HCT116 (cell line): Measurements from ENCODE around the gene GFRA3. TPM values are rescaled to one million over a fixed set of nuclear protein-coding genes. Genes with fewer than 3 reads are reported as not detected.

Experiments
- ATAC-seq: fragments of 200-7000 bp; cut with Tn5 transposase; 2 replicates; pipeline ENCODE4 v1.9.1; 2020; ENCODE audit warnings: mild to moderate bottlenecking, moderate library complexity
- BruUV-seq: library from RNA; stranded (reverse); fragments of 400-500 nt; replicated peaks from 2 replicates; lab custom pipeline; 2021; lab: Mats Ljungman, UMichigan
- CTCF ChIA-PET: fragments of 300-600 bp; sonication (Branson Sonifier 250); formaldehyde crosslinking; loops from one replicate; lab custom pipeline; 2021; ENCODE audit warnings: antibody characterized with exemption; lab: Charles Lee
- POLR2A ChIA-PET: fragments of 300-600, 350-600 bp; sonication (Branson Sonifier 250); formaldehyde crosslinking; loops from one replicate; lab custom pipeline; 2021; ENCODE audit warnings: antibody characterized with exemption; lab: Charles Lee
- RAD21 ChIA-PET, 2 experiments: fragments of 300-600 bp; sonication (Branson Sonifier 250); formaldehyde crosslinking; loops; one replicate each; lab custom pipeline; 2023; ENCODE audit warnings: low total read pairs in 2 of 2; ENCODE audit not compliant: uncharacterized antibody in 2 of 2, unreplicated experiment in 2 of 2, low non-redundant PET in 1 of 2; lab: Charles Lee
- DNase-seq: peaks from one replicate; pipeline ENCODE4 v3.0.0-alpha.2; 2010; ENCODE audit warnings: low read depth, low spot score
- H2AFZ ChIP-seq: fragments of 200-600 bp; shearing (Covaris generic), sonication (generic); 2 replicates; pipeline ENCODE4 v1.6.1; 2017; ENCODE audit warnings: low read depth, mixed run types, mixed read lengths, antibody characterized with exemption, low read length; ENCODE audit not compliant: poor library complexity, severe bottlenecking
- H3K27ac ChIP-seq: 2 replicates; pipeline ENCODE4 v1.5.1; 2012; ENCODE audit warnings: low read depth, low read length
- H3K27me3 ChIP-seq: fragments of 200-600 bp; sonication (generic); 2 replicates; pipeline ENCODE4 v1.6.1; 2016; ENCODE audit warnings: mixed run types, low read length, mixed read lengths; ENCODE audit not compliant: insufficient read depth
- H3K36me3 ChIP-seq, 2 experiments: fragments of 200-500 bp in 1 of 2; fragments of 200-600 bp in 1 of 2; sonication (Bioruptor generic) in 1 of 2; sonication (generic) in 1 of 2; 2 replicates each; pipeline versions ENCODE4 v1.5.1 to v1.6.1; 2014 to 2016; ENCODE audit warnings: low read length in 2 of 2, inconsistent platforms in 1 of 2, mixed read lengths in 1 of 2, mixed run types in 1 of 2; ENCODE audit not compliant: insufficient read depth in 2 of 2, control insufficient read depth in 1 of 2
- H3K4me1 ChIP-seq, 2 experiments: fragments of 200-600 bp in 1 of 2; sonication (generic) in 1 of 2; 2 replicates each; pipeline versions ENCODE4 v1.5.1 to v1.6.1; 2012 to 2017; ENCODE audit warnings: low read length in 2 of 2, inconsistent platforms in 1 of 2, mild to moderate bottlenecking in 1 of 2, mixed read lengths in 1 of 2, mixed run types in 1 of 2, moderate library complexity in 1 of 2; ENCODE audit not compliant: insufficient read depth in 2 of 2, control insufficient read depth in 1 of 2
- H3K4me2 ChIP-seq: fragments of 200-600 bp; sonication (generic); 2 replicates; pipeline ENCODE4 v1.6.1; 2017; ENCODE audit warnings: mixed run types, low read length, mixed read lengths
- H3K4me3 ChIP-seq, 2 experiments: fragments of 200-600 bp in 1 of 2; sonication (generic) in 1 of 2; replicated peaks in 1 of 2; 2 replicates each; pipeline ENCODE4 v1.5.1; 2011 to 2016; ENCODE audit warnings: low read length in 2 of 2, control low read depth in 1 of 2, low read depth in 1 of 2, mild to moderate bottlenecking in 1 of 2, mixed read lengths in 1 of 2, mixed run types in 1 of 2
- H3K79me2 ChIP-seq: fragments of 200-600 bp; sonication (generic); 2 replicates; pipeline ENCODE4 v1.6.1; 2017; ENCODE audit warnings: mild to moderate bottlenecking, mixed run types, low read length, moderate library complexity, mixed read lengths; ENCODE audit not compliant: insufficient read depth
- H3K9ac ChIP-seq: fragments of 200-600 bp; sonication (generic); 2 replicates; pipeline ENCODE4 v1.6.1; 2016; ENCODE audit warnings: low read length, mixed read lengths
- H3K9me2 ChIP-seq: fragments of 200-600 bp; sonication (generic), shearing (Covaris generic); 2 replicates; pipeline ENCODE4 v1.6.1; 2017; ENCODE audit warnings: mixed run types, mild to moderate bottlenecking, moderate library complexity; ENCODE audit not compliant: insufficient read depth
- H3K9me3 ChIP-seq, 2 experiments: fragments of 200-500 bp in 1 of 2; fragments of 200-600 bp in 1 of 2; sonication (Bioruptor generic) in 1 of 2; sonication (generic) in 1 of 2; 2 replicates each; pipeline ENCODE4 v1.6.1; 2014 to 2017; ENCODE audit warnings: low read length in 2 of 2, mixed read lengths in 2 of 2, inconsistent platforms in 1 of 2, low read depth in 1 of 2, mild to moderate bottlenecking in 1 of 2, mixed run types in 1 of 2, moderate library complexity in 1 of 2; ENCODE audit not compliant: control insufficient read depth in 1 of 2, insufficient read depth in 1 of 2
- H4K20me1 ChIP-seq: fragments of 200-600 bp; sonication (generic), shearing (Covaris generic); 2 replicates; pipeline ENCODE4 v1.6.1; 2017; ENCODE audit warnings: mixed run types, mild to moderate bottlenecking, moderate library complexity; ENCODE audit not compliant: insufficient read depth
- CBX3 ChIP-seq: IDR thresholded peaks from 2 replicates; pipeline ENCODE4 v1.6.1; 2012; ENCODE audit warnings: low read depth
- EGR1 ChIP-seq: IDR thresholded peaks from 2 replicates; pipeline ENCODE4 v1.6.1; 2012; ENCODE audit warnings: low read depth
- ELF1 ChIP-seq: IDR thresholded peaks from 2 replicates; pipeline ENCODE4 v1.6.1; 2012; ENCODE audit warnings: low read depth, borderline replicate concordance
- EZH2 ChIP-seq: fragments of 200-600 bp; sonication (generic); IDR thresholded peaks from 2 replicates; pipeline ENCODE4 v1.6.1; 2017; ENCODE audit warnings: antibody characterized with exemption, mixed run types
- JUND ChIP-seq: IDR thresholded peaks from 2 replicates; pipeline ENCODE4 v1.6.1; 2012
- SIN3A ChIP-seq: IDR thresholded peaks from 2 replicates; pipeline ENCODE4 v1.6.1; 2012; ENCODE audit warnings: low read depth
- YY1 ChIP-seq: IDR thresholded peaks from 2 replicates; pipeline ENCODE4 v1.6.1; 2011; ENCODE audit warnings: low read length, low read depth, moderate library complexity, mild to moderate bottlenecking; ENCODE audit not compliant: insufficient replicate concordance; ENCODE audit errors: extremely low read depth
- ZFX ChIP-seq: fragments of 450-650 bp; IDR thresholded peaks from 2 replicates; pipeline ENCODE4 v1.6.1; 2017
- intact Hi-C: fragments of 100-400 bp; cut with micrococcal nuclease; formaldehyde crosslinking; loops from 2 replicates; pipeline ENCODE4 v1.10.0; 2022
- total RNA-seq: library from RNA; stranded (reverse); gene quantifications from one replicate; pipeline ENCODE4 v1.2.1, GENCODE V29; 2021; ENCODE audit not compliant: unreplicated experiment
- TF ChIP-seq, protein P1 (sequence below), 3 experiments: fragments of 200-600 bp in 1 of 3; sonication (generic) in 1 of 3; IDR thresholded peaks in 2 of 3; conservative IDR thresholded peaks in 1 of 3; 2 replicates each; pipeline ENCODE4 v1.5.1; 2012 to 2017; ENCODE audit warnings: low read depth in 2 of 3, low read length in 2 of 3, antibody characterized with exemption in 1 of 3, borderline replicate concordance in 1 of 3, control low read depth in 1 of 3, mild to moderate bottlenecking in 1 of 3, mixed read lengths in 1 of 3, mixed run types in 1 of 3, moderate library complexity in 1 of 3; ENCODE audit not compliant: insufficient read depth in 1 of 3
- TF ChIP-seq, protein P2 (sequence below): IDR thresholded peaks from 2 replicates; pipeline ENCODE4 v1.6.1; 2011; ENCODE audit warnings: mild to moderate bottlenecking, low read length, moderate library complexity; ENCODE audit not compliant: insufficient replicate concordance; ENCODE audit errors: extremely low read depth

Gene GFRA3
- total RNA-seq, 1 experiment from 2014 or later: not detected

DNA sequence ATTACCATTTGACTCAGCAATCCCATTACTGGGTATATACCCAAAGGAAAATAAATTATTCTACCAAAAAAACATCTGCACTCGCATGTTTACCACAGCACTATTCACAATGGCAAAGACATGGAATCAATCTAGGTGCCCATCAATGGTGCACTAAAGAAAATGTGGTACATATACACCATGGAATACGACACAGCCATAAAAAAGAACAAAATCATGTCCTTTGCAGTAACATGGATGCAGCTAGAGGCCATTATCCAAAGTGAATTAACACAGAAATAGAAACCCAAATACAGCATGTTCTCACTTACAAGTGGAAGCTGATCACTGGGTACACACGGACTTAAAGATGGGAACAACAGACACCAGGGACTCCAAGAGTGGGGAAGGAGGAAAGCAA is 63.4 kb downstream of the GFRA3 start:
- Histone ChIP-seq H3K9ac (no peak overlapping the region), H3K36me3 (peaks cover 8 to 12% of the 10 kb centered on the region in 2 experiments; a peak in 3 of 4 replicates), H3K4me2 (no peak overlapping the region), H4K20me1 (no peaks in the 10 kb centered on the region), H3K27ac (no peak overlapping the region), H3K4me3 (no peak overlapping the region), H3K4me1 (peaks cover 0 to 15% of the 10 kb centered on the region in 2 experiments; a peak in 2 of 4 replicates), H3K79me2 (peaks cover 67% of the 10 kb centered on the region), H3K27me3 (no peaks in the 10 kb centered on the region), H2AFZ (no peak overlapping the region), H3K9me3 (no peaks in the 10 kb centered on the region), H3K9me2 (no peaks in the 10 kb centered on the region)
- POLR2A ChIA-PET: no interaction called here
- TF ChIP-seq EGR1 (no peak), JUND (no peak), SIN3A (no peak), ELF1 (no peak), EZH2 (no peak), CBX3 (no peak), YY1 (no peak), ZFX (no peak)
- TF ChIP-seq, protein P1, sequence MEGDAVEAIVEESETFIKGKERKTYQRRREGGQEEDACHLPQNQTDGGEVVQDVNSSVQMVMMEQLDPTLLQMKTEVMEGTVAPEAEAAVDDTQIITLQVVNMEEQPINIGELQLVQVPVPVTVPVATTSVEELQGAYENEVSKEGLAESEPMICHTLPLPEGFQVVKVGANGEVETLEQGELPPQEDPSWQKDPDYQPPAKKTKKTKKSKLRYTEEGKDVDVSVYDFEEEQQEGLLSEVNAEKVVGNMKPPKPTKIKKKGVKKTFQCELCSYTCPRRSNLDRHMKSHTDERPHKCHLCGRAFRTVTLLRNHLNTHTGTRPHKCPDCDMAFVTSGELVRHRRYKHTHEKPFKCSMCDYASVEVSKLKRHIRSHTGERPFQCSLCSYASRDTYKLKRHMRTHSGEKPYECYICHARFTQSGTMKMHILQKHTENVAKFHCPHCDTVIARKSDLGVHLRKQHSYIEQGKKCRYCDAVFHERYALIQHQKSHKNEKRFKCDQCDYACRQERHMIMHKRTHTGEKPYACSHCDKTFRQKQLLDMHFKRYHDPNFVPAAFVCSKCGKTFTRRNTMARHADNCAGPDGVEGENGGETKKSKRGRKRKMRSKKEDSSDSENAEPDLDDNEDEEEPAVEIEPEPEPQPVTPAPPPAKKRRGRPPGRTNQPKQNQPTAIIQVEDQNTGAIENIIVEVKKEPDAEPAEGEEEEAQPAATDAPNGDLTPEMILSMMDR (IDR thresholded peaks at IDR 0.05 in 2 of 3, conservative IDR thresholded peaks at IDR 0.05 in 1 of 3; ENCODE audit: borderline replicate concordance in 1 of 3, insufficient read depth in 1 of 3, low read depth in 2 of 3, low read length in 2 of 3): no peak
- TF ChIP-seq, protein P2, sequence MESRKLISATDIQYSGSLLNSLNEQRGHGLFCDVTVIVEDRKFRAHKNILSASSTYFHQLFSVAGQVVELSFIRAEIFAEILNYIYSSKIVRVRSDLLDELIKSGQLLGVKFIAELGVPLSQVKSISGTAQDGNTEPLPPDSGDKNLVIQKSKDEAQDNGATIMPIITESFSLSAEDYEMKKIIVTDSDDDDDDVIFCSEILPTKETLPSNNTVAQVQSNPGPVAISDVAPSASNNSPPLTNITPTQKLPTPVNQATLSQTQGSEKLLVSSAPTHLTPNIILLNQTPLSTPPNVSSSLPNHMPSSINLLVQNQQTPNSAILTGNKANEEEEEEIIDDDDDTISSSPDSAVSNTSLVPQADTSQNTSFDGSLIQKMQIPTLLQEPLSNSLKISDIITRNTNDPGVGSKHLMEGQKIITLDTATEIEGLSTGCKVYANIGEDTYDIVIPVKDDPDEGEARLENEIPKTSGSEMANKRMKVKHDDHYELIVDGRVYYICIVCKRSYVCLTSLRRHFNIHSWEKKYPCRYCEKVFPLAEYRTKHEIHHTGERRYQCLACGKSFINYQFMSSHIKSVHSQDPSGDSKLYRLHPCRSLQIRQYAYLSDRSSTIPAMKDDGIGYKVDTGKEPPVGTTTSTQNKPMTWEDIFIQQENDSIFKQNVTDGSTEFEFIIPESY: no peak
- RAD21 ChIA-PET: no interaction called here
- ATAC-seq (no peak), DNase-seq (no peak)
- intact Hi-C loops: no loop called here
- CTCF ChIA-PET: no interaction called here
- no TSS peak for BruUV-seq

Other genes with a start within 250 kb of the GFRA3 start
- 13.6 TPM for gene FAM13B, start 241.5 kb downstream of the GFRA3 start, total RNA-seq
- not detected for gene WNT8A, start 190.6 kb downstream of the GFRA3 start, total RNA-seq
- 3.1 TPM for gene NME5, start 135.2 kb downstream of the GFRA3 start, total RNA-seq
- gene BRD8, start 96.0 kb downstream of the GFRA3 start, total RNA-seq: 80.8 TPM
- 74.2 TPM for gene KIF20A, start 95.5 kb downstream of the GFRA3 start, total RNA-seq
- 40.0 TPM for gene CDC23, start 61.3 kb downstream of the GFRA3 start, total RNA-seq
- 19.3 TPM for gene CDC25C, start 57.2 kb upstream of the GFRA3 start, total RNA-seq
- gene FAM53C, start 63.6 kb upstream of the GFRA3 start, total RNA-seq: 36.4 TPM
- gene KDM3B, start 78.1 kb upstream of the GFRA3 start, total RNA-seq: 65.1 TPM
- gene REEP2, start 164.4 kb upstream of the GFRA3 start, total RNA-seq: 4.9 TPM
- 173 TPM for gene EGR1, start 190.9 kb upstream of the GFRA3 start, total RNA-seq